ENCODE data around the gene ASXL1.

- no peak for TF ChIP-seq CTCF (conservative IDR thresholded peaks at IDR 0.05; ENCODE audit: low read depth in 2 of 2)
- TF ChIP-seq EZH2 (IDR thresholded peaks at IDR 0.05; ENCODE audit: low read depth, unreplicated experiment): no peak
- no peak for TF ChIP-seq POLR2AphosphoS5 (IDR thresholded peaks at IDR 0.05; ENCODE audit: low read depth)
- TF ChIP-seq EZH2phosphoT487 (IDR thresholded peaks at IDR 0.05; ENCODE audit: unreplicated experiment): no peak
- TF ChIP-seq, protein P1, sequence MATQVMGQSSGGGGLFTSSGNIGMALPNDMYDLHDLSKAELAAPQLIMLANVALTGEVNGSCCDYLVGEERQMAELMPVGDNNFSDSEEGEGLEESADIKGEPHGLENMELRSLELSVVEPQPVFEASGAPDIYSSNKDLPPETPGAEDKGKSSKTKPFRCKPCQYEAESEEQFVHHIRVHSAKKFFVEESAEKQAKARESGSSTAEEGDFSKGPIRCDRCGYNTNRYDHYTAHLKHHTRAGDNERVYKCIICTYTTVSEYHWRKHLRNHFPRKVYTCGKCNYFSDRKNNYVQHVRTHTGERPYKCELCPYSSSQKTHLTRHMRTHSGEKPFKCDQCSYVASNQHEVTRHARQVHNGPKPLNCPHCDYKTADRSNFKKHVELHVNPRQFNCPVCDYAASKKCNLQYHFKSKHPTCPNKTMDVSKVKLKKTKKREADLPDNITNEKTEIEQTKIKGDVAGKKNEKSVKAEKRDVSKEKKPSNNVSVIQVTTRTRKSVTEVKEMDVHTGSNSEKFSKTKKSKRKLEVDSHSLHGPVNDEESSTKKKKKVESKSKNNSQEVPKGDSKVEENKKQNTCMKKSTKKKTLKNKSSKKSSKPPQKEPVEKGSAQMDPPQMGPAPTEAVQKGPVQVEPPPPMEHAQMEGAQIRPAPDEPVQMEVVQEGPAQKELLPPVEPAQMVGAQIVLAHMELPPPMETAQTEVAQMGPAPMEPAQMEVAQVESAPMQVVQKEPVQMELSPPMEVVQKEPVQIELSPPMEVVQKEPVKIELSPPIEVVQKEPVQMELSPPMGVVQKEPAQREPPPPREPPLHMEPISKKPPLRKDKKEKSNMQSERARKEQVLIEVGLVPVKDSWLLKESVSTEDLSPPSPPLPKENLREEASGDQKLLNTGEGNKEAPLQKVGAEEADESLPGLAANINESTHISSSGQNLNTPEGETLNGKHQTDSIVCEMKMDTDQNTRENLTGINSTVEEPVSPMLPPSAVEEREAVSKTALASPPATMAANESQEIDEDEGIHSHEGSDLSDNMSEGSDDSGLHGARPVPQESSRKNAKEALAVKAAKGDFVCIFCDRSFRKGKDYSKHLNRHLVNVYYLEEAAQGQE (IDR thresholded peaks at IDR 0.05; ENCODE audit: unreplicated experiment): no peak
- TF ChIP-seq CREB1 (CRISPR knock-in tag; IDR thresholded peaks at IDR 0.05; ENCODE audit: low read depth): no peak
- no peak for TF ChIP-seq ZNF114 (CRISPR knock-in tag; IDR thresholded peaks at IDR 0.05)
- TF ChIP-seq, protein P2, sequence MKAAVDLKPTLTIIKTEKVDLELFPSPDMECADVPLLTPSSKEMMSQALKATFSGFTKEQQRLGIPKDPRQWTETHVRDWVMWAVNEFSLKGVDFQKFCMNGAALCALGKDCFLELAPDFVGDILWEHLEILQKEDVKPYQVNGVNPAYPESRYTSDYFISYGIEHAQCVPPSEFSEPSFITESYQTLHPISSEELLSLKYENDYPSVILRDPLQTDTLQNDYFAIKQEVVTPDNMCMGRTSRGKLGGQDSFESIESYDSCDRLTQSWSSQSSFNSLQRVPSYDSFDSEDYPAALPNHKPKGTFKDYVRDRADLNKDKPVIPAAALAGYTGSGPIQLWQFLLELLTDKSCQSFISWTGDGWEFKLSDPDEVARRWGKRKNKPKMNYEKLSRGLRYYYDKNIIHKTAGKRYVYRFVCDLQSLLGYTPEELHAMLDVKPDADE (IDR thresholded peaks at IDR 0.05): no peak
- TF ChIP-seq ZNF331 (CRISPR knock-in tag; IDR thresholded peaks at IDR 0.05; ENCODE audit: low read depth): no peak
- TF ChIP-seq, protein P3, sequence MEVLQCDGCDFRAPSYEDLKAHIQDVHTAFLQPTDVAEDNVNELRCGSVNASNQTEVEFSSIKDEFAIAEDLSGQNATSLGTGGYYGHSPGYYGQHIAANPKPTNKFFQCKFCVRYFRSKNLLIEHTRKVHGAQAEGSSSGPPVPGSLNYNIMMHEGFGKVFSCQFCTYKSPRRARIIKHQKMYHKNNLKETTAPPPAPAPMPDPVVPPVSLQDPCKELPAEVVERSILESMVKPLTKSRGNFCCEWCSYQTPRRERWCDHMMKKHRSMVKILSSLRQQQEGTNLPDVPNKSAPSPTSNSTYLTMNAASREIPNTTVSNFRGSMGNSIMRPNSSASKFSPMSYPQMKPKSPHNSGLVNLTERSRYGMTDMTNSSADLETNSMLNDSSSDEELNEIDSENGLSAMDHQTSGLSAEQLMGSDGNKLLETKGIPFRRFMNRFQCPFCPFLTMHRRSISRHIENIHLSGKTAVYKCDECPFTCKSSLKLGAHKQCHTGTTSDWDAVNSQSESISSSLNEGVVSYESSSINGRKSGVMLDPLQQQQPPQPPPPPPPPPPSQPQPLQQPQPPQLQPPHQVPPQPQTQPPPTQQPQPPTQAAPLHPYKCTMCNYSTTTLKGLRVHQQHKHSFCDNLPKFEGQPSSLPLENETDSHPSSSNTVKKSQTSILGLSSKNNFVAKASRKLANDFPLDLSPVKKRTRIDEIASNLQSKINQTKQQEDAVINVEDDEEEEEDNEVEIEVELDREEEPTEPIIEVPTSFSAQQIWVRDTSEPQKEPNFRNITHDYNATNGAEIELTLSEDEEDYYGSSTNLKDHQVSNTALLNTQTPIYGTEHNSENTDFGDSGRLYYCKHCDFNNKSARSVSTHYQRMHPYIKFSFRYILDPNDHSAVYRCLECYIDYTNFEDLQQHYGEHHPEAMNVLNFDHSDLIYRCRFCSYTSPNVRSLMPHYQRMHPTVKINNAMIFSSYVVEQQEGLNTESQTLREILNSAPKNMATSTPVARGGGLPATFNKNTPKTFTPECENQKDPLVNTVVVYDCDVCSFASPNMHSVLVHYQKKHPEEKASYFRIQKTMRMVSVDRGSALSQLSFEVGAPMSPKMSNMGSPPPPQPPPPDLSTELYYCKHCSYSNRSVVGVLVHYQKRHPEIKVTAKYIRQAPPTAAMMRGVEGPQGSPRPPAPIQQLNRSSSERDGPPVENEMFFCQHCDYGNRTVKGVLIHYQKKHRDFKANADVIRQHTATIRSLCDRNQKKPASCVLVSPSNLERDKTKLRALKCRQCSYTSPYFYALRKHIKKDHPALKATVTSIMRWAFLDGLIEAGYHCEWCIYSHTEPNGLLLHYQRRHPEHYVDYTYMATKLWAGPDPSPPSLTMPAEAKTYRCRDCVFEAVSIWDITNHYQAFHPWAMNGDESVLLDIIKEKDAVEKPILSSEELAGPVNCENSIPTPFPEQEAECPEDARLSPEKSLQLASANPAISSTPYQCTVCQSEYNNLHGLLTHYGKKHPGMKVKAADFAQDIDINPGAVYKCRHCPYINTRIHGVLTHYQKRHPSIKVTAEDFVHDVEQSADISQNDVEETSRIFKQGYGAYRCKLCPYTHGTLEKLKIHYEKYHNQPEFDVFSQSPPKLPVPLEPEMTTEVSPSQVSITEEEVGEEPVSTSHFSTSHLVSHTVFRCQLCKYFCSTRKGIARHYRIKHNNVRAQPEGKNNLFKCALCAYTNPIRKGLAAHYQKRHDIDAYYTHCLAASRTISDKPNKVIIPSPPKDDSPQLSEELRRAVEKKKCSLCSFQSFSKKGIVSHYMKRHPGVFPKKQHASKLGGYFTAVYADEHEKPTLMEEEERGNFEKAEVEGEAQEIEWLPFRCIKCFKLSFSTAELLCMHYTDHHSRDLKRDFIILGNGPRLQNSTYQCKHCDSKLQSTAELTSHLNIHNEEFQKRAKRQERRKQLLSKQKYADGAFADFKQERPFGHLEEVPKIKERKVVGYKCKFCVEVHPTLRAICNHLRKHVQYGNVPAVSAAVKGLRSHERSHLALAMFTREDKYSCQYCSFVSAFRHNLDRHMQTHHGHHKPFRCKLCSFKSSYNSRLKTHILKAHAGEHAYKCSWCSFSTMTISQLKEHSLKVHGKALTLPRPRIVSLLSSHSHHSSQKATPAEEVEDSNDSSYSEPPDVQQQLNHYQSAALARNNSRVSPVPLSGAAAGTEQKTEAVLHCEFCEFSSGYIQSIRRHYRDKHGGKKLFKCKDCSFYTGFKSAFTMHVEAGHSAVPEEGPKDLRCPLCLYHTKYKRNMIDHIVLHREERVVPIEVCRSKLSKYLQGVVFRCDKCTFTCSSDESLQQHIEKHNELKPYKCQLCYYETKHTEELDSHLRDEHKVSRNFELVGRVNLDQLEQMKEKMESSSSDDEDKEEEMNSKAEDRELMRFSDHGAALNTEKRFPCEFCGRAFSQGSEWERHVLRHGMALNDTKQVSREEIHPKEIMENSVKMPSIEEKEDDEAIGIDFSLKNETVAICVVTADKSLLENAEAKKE (CRISPR knock-in tag; IDR thresholded peaks at IDR 0.05): no peak
- no peak for TF ChIP-seq NANOG (IDR thresholded peaks at IDR 0.05; ENCODE audit: borderline replicate concordance)
- TF ChIP-seq JUNB (IDR thresholded peaks at IDR 0.05; ENCODE audit: unreplicated experiment): no peak
- no peak for TF ChIP-seq STAT1 (IDR thresholded peaks at IDR 0.05; ENCODE audit: unreplicated experiment)
Measured at GRCh38 chr20:32365564-32365963, 7.4 kb downstream of the ASXL1 start.

Measured in GM23338 (cell line).